NCI-H1048 (cell line): ENCODE data around the gene E2F6.

Source experiments
- DNase-seq: peaks from one replicate; lab custom pipeline; 2025; lab: John Stamatoyannopoulos, UW

Gene E2F6

GRCh38 chr2:11465485-11466306 is at the start of gene E2F6:
Gene E2F6 (minus strand): TSS chr2:11466161. CDS start chr2:11465879, 282 bp downstream.
- peak; percentile 82 for DNase-seq

- no peak for DNase-seq
These were observed 49.6 kb upstream of the E2F6 start for GRCh38 chr2:11515490-11515981.

GRCh38 chr2:11514904-11515303 is 48.9 kb upstream of the E2F6 start:
- DNase-seq = no peak

GRCh38 chr2:11514081-11514730 is 48.2 kb upstream of the E2F6 start:
- DNase-seq = no peak

- DNase-seq = no peak
These were observed 47.4 kb upstream of the E2F6 start for GRCh38 chr2:11513319-11513718.

GRCh38 chr2:11512431-11512830 is 46.5 kb upstream of the E2F6 start:
- no peak for DNase-seq

GRCh38 chr2:11509657-11510360 is 43.8 kb upstream of the E2F6 start:
- DNase-seq = no peak

- no peak for DNase-seq
These were observed 42.3 kb upstream of the E2F6 start for GRCh38 chr2:11508279-11508678.

- no peak for DNase-seq
These were observed 41.6 kb upstream of the E2F6 start for GRCh38 chr2:11507517-11507916.

- DNase-seq = no peak
These were observed 40.6 kb upstream of the E2F6 start for GRCh38 chr2:11506611-11506969.

GRCh38 chr2:11505652-11506610 is 40.0 kb upstream of the E2F6 start:
- DNase-seq = no peak

- DNase-seq = no peak
These were observed 37.5 kb upstream of the E2F6 start for GRCh38 chr2:11503354-11503927.

- DNase-seq = no peak
These were observed 36.9 kb upstream of the E2F6 start for GRCh38 chr2:11502740-11503292.

- no peak for DNase-seq
These were observed 34.8 kb upstream of the E2F6 start for GRCh38 chr2:11500702-11501303.

- DNase-seq = no peak
These were observed 33.3 kb upstream of the E2F6 start for GRCh38 chr2:11499081-11499743.

GRCh38 chr2:11498543-11499034 is 32.6 kb upstream of the E2F6 start:
- DNase-seq = no peak

GRCh38 chr2:11495844-11496681 is 30.1 kb upstream of the E2F6 start:
- no peak for DNase-seq

- no peak for DNase-seq
These were observed 28.3 kb upstream of the E2F6 start for GRCh38 chr2:11494310-11494709.

- no peak for DNase-seq
These were observed 27.3 kb upstream of the E2F6 start for GRCh38 chr2:11493282-11493681.
